ENCODE measurements around the gene SVOP. TPM values are rescaled to one million over a fixed set of nuclear protein-coding genes. Genes with fewer than 3 reads are reported as not detected.
"Not testable (repeated sequence)": the region's sequence is repeated elsewhere in the genome, so short reads cannot be mapped to it uniquely, and the experiment has no call there.

The SVOP gene
- total and polyA plus RNA-seq, 2 donors (not counting 1 experiment from before 2014, with no cell fraction given), result not detected

- ChIA-PET CTCF (no interaction called here), POLR2A (no interaction called here)
- H3K27ac Mint-ChIP-seq, result no peak overlapping the region
- ATAC-seq (ENCODE audit: low read depth) (no peak), DNase-seq (no peak)
- no peak overlapping the region for H3K4me3 Mint-ChIP-seq
- H3K9me3 Mint-ChIP-seq (ENCODE audit: insufficient read depth), result no peaks in the 10 kb centered on the region
- no CpG with 5 or more reads among the region's 6 CpGs for WGBS (ENCODE audit: insufficient coverage)
- no peak overlapping the region for H3K9ac ChIP-seq (ENCODE audit: low read length)
- H3K27me3 Mint-ChIP-seq, result peaks cover 22% of the 10 kb centered on the region
- TF ChIP-seq EZH2 (IDR thresholded peaks at IDR 0.05; ENCODE audit: borderline replicate concordance, insufficient read depth, low read depth, low read length, poor library complexity, severe bottlenecking) (no peak), CTCF (IDR thresholded peaks at IDR 0.05) (no peak)
- H3K4me1 ChIP-seq (ENCODE audit: control insufficient read depth in 2 of 2, insufficient read depth in 2 of 2, low read length in 2 of 2), result no peaks in the 10 kb centered on the region
- intact Hi-C loops (cut with micrococcal nuclease), result no loop called here
- H3K9me3 ChIP-seq (ENCODE audit: control extremely low read depth in 1 of 3, control insufficient read depth in 2 of 3, insufficient read depth in 1 of 3, low read length in 2 of 3), result no peaks in the 10 kb centered on the region
- no peak overlapping the region for H3K4me2 ChIP-seq (replicated peaks; ENCODE audit: low read depth, low read length, poor library complexity, severe bottlenecking)
- H3K79me2 ChIP-seq (ENCODE audit: control insufficient read depth, insufficient read depth, low read length), result no peaks in the 10 kb centered on the region
- H2AFZ ChIP-seq (ENCODE audit: insufficient read depth, low read depth, low read length, poor library complexity, severe bottlenecking), result no peak overlapping the region
- no peaks in the 10 kb centered on the region for H3K4me1 Mint-ChIP-seq
- H3K27me3 ChIP-seq (replicated peaks in 1 of 4; ENCODE audit: control extremely low read depth in 1 of 4, control insufficient read depth in 3 of 4, insufficient read depth in 4 of 4, low read length in 3 of 4), result peaks cover 0 to 5% (median 0%) of the 10 kb centered on the region in 4 experiments
- H3K27ac ChIP-seq (ENCODE audit: low read length in 2 of 2), result no peak overlapping the region
- no peak overlapping the region for H3K4me3 ChIP-seq (ENCODE audit: control extremely low read depth in 1 of 5, extremely low read depth in 1 of 5, insufficient read depth in 1 of 5, low read depth in 2 of 5, low read length in 4 of 5)
- H4K20me1 ChIP-seq (ENCODE audit: control insufficient read depth, insufficient read depth, low read length, poor library complexity, severe bottlenecking), result no peaks in the 10 kb centered on the region
- no peaks in the 10 kb centered on the region for H3K36me3 ChIP-seq (replicated peaks in 1 of 2; ENCODE audit: control extremely low read depth in 1 of 2, control insufficient read depth in 1 of 2, extremely low read depth in 1 of 2, insufficient read depth in 2 of 2, low read length in 1 of 2)
Observed at GRCh38 chr12:108995370-108995992, 25.4 kb downstream of the SVOP start.

- CTCF ChIA-PET; POLR2A ChIA-PET; H3K9ac ChIP-seq (ENCODE audit: low read length); H3K9me3 ChIP-seq (ENCODE audit: control extremely low read depth in 1 of 3, control insufficient read depth in 2 of 3, insufficient read depth in 1 of 3, low read length in 2 of 3); H3K79me2 ChIP-seq (ENCODE audit: control insufficient read depth, insufficient read depth, low read length); H4K20me1 ChIP-seq (ENCODE audit: control insufficient read depth, insufficient read depth, low read length, poor library complexity, severe bottlenecking); DNase-seq; H3K27ac Mint-ChIP-seq; H3K27ac ChIP-seq (ENCODE audit: low read length in 2 of 2); ATAC-seq (ENCODE audit: low read depth); H3K9me3 Mint-ChIP-seq (ENCODE audit: insufficient read depth); H3K4me1 ChIP-seq (ENCODE audit: control insufficient read depth in 2 of 2, insufficient read depth in 2 of 2, low read length in 2 of 2); H3K4me1 Mint-ChIP-seq; H3K36me3 ChIP-seq (replicated peaks in 1 of 2; ENCODE audit: control extremely low read depth in 1 of 2, control insufficient read depth in 1 of 2, extremely low read depth in 1 of 2, insufficient read depth in 2 of 2, low read length in 1 of 2); H2AFZ ChIP-seq (ENCODE audit: insufficient read depth, low read depth, low read length, poor library complexity, severe bottlenecking); H3K4me3 ChIP-seq (ENCODE audit: control extremely low read depth in 1 of 5, extremely low read depth in 1 of 5, insufficient read depth in 1 of 5, low read depth in 2 of 5, low read length in 4 of 5); intact Hi-C loops (cut with micrococcal nuclease); H3K4me3 Mint-ChIP-seq; H3K4me2 ChIP-seq (replicated peaks; ENCODE audit: low read depth, low read length, poor library complexity, severe bottlenecking): not testable (repeated sequence)
- WGBS (ENCODE audit: insufficient coverage), result no CpG with 5 or more reads among the region's 5 CpGs
- peaks cover 22% of the 10 kb centered on the region for H3K27me3 Mint-ChIP-seq
- peaks cover 0 to 14% (median 0%) of the 10 kb centered on the region in 4 experiments for H3K27me3 ChIP-seq (replicated peaks in 1 of 4; ENCODE audit: control extremely low read depth in 1 of 4, control insufficient read depth in 3 of 4, insufficient read depth in 4 of 4, low read length in 3 of 4)
Observed at GRCh38 chr12:108990103-108990502, 30.8 kb downstream of the SVOP start.

All from B cell (primary cell).